Measurements from ENCODE around the gene KRTAP25-1. TPM values are rescaled to one million over a fixed set of nuclear protein-coding genes. Genes with fewer than 3 reads are reported as not detected.

The KRTAP25-1 gene
- total RNA-seq, 2 experiments from 2014 or later, result not detected

GRCh38 chr21:30315701-30316100 is 26.4 kb upstream of the KRTAP25-1 start:
- no peak for DNase-seq

DNA sequence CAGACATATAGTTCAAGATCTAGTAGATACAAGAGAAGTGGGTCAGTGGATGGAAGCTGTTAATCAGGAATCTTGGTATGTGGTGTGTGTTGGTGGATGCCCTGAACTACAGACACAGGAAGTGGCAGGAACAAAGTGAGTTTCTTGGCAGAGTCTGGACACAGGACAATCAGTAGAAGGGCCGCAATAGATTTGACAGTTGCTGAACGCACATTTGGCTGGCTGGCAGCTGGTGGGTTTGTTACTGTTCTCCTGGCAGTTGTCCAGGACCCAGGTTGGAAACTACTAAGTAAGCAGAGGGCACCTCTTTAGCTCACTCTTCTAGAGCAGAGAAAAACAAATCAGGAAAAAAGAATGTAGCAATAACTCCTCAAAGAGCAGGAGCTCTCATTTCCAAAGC is 17.6 kb upstream of the KRTAP25-1 start:
- H3K27me3 Mint-ChIP-seq, result no peaks in the 10 kb centered on the region
- no peak overlapping the region for H3K27ac Mint-ChIP-seq
- no peak for TF ChIP-seq CTCF (IDR thresholded peaks at IDR 0.05)
- no peaks in the 10 kb centered on the region for H3K4me1 Mint-ChIP-seq (ENCODE audit: low read depth)
- ChIA-PET CTCF (no interaction called here), POLR2A (no interaction called here)
- ATAC-seq (no peak), DNase-seq (no peak)
- intact Hi-C loops (cut with micrococcal nuclease), result no loop called here
- no peaks in the 10 kb centered on the region for H3K36me3 Mint-ChIP-seq (ENCODE audit: low read depth)
- H3K9me3 Mint-ChIP-seq, result peaks cover 2% of the 10 kb centered on the region
- no peak overlapping the region for H3K4me3 Mint-ChIP-seq

More at GRCh38 chr21:30315701-30316100, 26.4 kb upstream of the KRTAP25-1 start:
- no peak for ATAC-seq
- POLR2A ChIA-PET, result no interaction called here
- TF ChIP-seq CTCF (IDR thresholded peaks at IDR 0.05), result no peak
- H3K36me3 Mint-ChIP-seq (ENCODE audit: low read depth), result no peaks in the 10 kb centered on the region
- H3K4me3 Mint-ChIP-seq, result no peak overlapping the region
- H3K4me1 Mint-ChIP-seq (ENCODE audit: low read depth), result no peaks in the 10 kb centered on the region
- H3K9me3 Mint-ChIP-seq, result no peaks in the 10 kb centered on the region
- CTCF ChIA-PET, result no interaction called here
- H3K27me3 Mint-ChIP-seq, result peaks cover 7% of the 10 kb centered on the region
- H3K27ac Mint-ChIP-seq, result no peak overlapping the region
- intact Hi-C loops (cut with micrococcal nuclease), result no loop called here

DNA sequence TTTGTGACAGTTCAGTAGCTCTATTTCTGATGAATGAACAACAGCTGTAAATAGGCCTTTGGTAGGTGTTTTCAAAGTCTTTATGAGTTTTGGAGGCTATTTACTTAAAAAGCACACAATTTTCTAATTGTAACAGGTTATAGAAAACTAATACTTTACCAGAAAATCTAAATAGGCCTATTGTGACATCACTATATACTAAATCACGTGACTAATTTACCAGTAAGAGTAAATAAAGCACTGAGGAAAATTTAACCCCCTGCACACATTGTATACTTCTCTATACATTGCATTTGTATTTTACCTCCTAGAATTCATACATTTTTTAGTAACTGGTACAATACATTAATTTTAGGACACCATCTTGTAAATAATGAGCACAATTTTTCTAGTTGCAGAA is 15.8 kb upstream of the KRTAP25-1 start:
- intact Hi-C loops (cut with micrococcal nuclease), result no loop called here
- DNase-seq (no peak), ATAC-seq (no peak)
- Mint-ChIP-seq H3K27ac (no peak overlapping the region), H3K4me3 (no peak overlapping the region), H3K9me3 (peaks cover 4% of the 10 kb centered on the region), H3K36me3 (ENCODE audit: low read depth) (no peaks in the 10 kb centered on the region), H3K4me1 (ENCODE audit: low read depth) (no peaks in the 10 kb centered on the region), H3K27me3 (no peaks in the 10 kb centered on the region)
- ChIA-PET CTCF (no interaction called here), POLR2A (no interaction called here)
- no peak for TF ChIP-seq CTCF (IDR thresholded peaks at IDR 0.05)

GRCh38 chr21:30282850-30283249 is 6.5 kb downstream of the KRTAP25-1 start, which contains the start of gene KRTAP24-1:
Gene KRTAP24-1, minus strand, starts transcription at chr21:30282950. Its CDS starts 18 bp downstream, at chr21:30282932.
- no peaks in the 10 kb centered on the region for H3K9me3 Mint-ChIP-seq

DNA sequence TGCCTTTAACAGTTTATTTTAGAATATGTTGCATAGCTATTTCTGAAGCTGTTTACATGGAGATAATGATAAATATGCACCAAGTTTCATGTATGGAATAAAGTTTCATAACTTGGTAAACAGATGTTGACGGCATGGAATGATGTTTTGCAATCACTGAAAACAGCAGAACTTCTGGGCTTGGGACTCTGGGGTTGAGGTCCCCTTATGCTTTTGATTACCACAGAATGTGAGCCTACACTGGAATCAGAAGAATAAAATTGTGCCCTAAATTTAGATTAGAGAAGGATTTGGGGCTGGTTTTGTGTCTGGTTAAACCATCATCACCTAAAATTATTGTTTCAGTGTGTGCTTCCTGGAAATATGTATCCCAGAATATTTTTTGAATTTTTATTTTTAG is 17.7 kb downstream of the KRTAP25-1 start:
- POLR2A ChIA-PET, result no interaction called here
- ATAC-seq, result no peak
- intact Hi-C loops (cut with micrococcal nuclease), result no loop called here
- Mint-ChIP-seq H3K4me1 (ENCODE audit: low read depth) (no peaks in the 10 kb centered on the region), H3K36me3 (ENCODE audit: low read depth) (no peaks in the 10 kb centered on the region), H3K27me3 (no peaks in the 10 kb centered on the region), H3K4me3 (no peak overlapping the region), H3K27ac (no peak overlapping the region), H3K9me3 (peaks cover 2% of the 10 kb centered on the region)
- DNase-seq, result no peak
- CTCF ChIA-PET, result no interaction called here
- TF ChIP-seq CTCF (IDR thresholded peaks at IDR 0.05), result no peak

More at GRCh38 chr21:30282850-30283249, 6.5 kb downstream of the KRTAP25-1 start, which contains the start of gene KRTAP24-1:
- no peaks in the 10 kb centered on the region for H3K36me3 Mint-ChIP-seq (ENCODE audit: low read depth)
- ATAC-seq (no peak), DNase-seq (no peak)
- H3K4me3 Mint-ChIP-seq, result no peak within 1 kb of the TSS
- no peaks in the 10 kb centered on the region for H3K27me3 Mint-ChIP-seq
- TF ChIP-seq CTCF (IDR thresholded peaks at IDR 0.05), result no peak
- intact Hi-C loops (cut with micrococcal nuclease), result no loop called here
- POLR2A ChIA-PET, result no interaction called here
- CTCF ChIA-PET, result no interaction called here
- no peaks in the 10 kb centered on the region for H3K4me1 Mint-ChIP-seq (ENCODE audit: low read depth)
- H3K27ac Mint-ChIP-seq, result no peak within 1 kb of the TSS
